Calu3 (cell line): ENCODE data around the gene DPEP1. TPM values are rescaled to one million over a fixed set of nuclear protein-coding genes. Genes with fewer than 3 reads are reported as not detected.

ENCODE experiments used
- BruUV-seq: library from RNA; stranded (reverse); fragments of 400-500 nt; replicated peaks from 2 replicates; lab custom pipeline; 2021; lab: Mats Ljungman, UMichigan
- CTCF ChIA-PET: fragments of 300-600 bp; sonication (Branson Sonifier 250); formaldehyde crosslinking; loops from one replicate; lab custom pipeline; 2022; ENCODE audit warnings: antibody characterized with exemption; lab: Charles Lee
- DNase-seq: peaks from one replicate; pipeline ENCODE4 v3.0.0; 2022
- H3K27ac Mint-ChIP-seq: one replicate; pipeline ENCODE4 v1.8.0; 2022; ENCODE audit warnings: mixed read lengths; ENCODE audit not compliant: unreplicated experiment
- H3K27me3 Mint-ChIP-seq: one replicate; pipeline ENCODE4 v1.8.0; 2022; ENCODE audit warnings: mixed read lengths; ENCODE audit not compliant: unreplicated experiment
- H3K36me3 Mint-ChIP-seq: one replicate; pipeline ENCODE4 v1.8.0; 2022; ENCODE audit warnings: mild to moderate bottlenecking, moderate library complexity, mixed read lengths; ENCODE audit not compliant: insufficient read depth, unreplicated experiment
- H3K4me1 Mint-ChIP-seq: one replicate; pipeline ENCODE4 v1.8.0; 2022; ENCODE audit warnings: mild to moderate bottlenecking, low read depth, mixed read lengths; ENCODE audit not compliant: unreplicated experiment
- H3K4me3 Mint-ChIP-seq: one replicate; pipeline ENCODE4 v1.8.0; 2022; ENCODE audit warnings: mild to moderate bottlenecking, low read depth, moderate library complexity, mixed read lengths; ENCODE audit not compliant: unreplicated experiment
- H3K9me3 Mint-ChIP-seq: one replicate; pipeline ENCODE4 v1.8.0; 2022; ENCODE audit warnings: low read depth, mixed read lengths; ENCODE audit not compliant: unreplicated experiment
- intact Hi-C: fragments of 100-400 bp; cut with micrococcal nuclease; formaldehyde crosslinking; loops from one replicate; pipeline ENCODE4 v1.10.0; 2022; ENCODE audit not compliant: unreplicated experiment
- total RNA-seq: library from RNA; stranded (reverse); gene quantifications from 2 replicates; pipeline ENCODE4 v1.2.3, GENCODE V29; 2022
- TF ChIP-seq, protein P1 (sequence below): fragments of 200-600 bp; IDR thresholded peaks from one replicate; pipeline ENCODE4 v1.8.0; 2022; ENCODE audit warnings: antibody characterized with exemption; ENCODE audit not compliant: unreplicated experiment

The DPEP1 gene
- total RNA-seq, 1 experiment from 2014 or later, result not detected

DNA sequence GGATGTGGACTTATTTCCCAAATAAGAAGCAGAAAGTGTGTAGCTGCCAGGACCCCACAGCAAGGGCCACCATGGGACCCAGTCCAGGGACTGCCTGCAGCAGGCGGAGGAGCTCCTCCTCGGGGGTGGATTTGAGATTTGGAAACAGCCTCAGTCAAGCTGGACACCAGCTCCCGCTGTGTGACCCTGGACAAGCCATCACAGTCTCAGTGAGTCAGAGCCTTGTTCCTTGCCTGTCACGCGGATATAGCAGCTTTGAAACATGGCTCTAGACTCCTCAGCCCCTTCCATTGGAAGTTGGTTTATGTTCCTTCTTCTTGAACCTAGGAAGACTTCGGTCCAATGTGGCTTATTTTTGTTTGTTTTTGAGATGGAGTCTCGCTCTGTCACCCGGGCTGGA, 12.5 kb upstream of the DPEP1 start:
- BruUV-seq, result no TSS peak
- intact Hi-C loops, result no loop called here
- peaks cover 14% of the 10 kb centered on the region for H3K4me1 Mint-ChIP-seq
- no peak for DNase-seq
- TF ChIP-seq, protein P1, sequence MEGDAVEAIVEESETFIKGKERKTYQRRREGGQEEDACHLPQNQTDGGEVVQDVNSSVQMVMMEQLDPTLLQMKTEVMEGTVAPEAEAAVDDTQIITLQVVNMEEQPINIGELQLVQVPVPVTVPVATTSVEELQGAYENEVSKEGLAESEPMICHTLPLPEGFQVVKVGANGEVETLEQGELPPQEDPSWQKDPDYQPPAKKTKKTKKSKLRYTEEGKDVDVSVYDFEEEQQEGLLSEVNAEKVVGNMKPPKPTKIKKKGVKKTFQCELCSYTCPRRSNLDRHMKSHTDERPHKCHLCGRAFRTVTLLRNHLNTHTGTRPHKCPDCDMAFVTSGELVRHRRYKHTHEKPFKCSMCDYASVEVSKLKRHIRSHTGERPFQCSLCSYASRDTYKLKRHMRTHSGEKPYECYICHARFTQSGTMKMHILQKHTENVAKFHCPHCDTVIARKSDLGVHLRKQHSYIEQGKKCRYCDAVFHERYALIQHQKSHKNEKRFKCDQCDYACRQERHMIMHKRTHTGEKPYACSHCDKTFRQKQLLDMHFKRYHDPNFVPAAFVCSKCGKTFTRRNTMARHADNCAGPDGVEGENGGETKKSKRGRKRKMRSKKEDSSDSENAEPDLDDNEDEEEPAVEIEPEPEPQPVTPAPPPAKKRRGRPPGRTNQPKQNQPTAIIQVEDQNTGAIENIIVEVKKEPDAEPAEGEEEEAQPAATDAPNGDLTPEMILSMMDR, result no peak
- no peak overlapping the region for H3K27ac Mint-ChIP-seq
- no peak overlapping the region for H3K4me3 Mint-ChIP-seq
- H3K9me3 Mint-ChIP-seq, result no peaks in the 10 kb centered on the region
- CTCF ChIA-PET, result interaction anchor here (0.6 kb wide), 1 partner anchor 10 kb away, joined by 8 read pairs; no protein-coding TSS in a partner anchor
- H3K27me3 Mint-ChIP-seq, result no peaks in the 10 kb centered on the region
- H3K36me3 Mint-ChIP-seq, result peaks cover 10% of the 10 kb centered on the region

DNA sequence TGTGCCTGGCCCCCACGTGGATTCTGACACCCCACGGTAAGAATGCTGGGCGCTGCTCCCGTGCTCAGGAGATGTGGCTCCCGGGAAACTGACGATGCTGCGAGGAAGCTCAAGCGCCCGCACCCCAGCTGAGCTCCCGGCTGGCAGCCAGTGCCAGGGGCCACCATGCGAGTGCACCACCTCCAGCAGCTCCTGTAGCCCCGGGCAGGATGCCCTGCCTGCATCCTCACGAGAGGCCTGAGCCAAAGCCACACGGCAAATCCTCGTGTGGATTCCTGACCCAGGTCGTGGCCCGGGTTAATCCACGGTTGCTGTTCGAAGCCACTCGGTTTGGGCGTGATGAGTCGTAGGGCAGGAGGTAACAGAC, 11.6 kb upstream of the DPEP1 start:
- Mint-ChIP-seq H3K9me3 (no peaks in the 10 kb centered on the region), H3K4me3 (peak overlapping the region; percentile 45), H3K4me1 (peaks cover 14% of the 10 kb centered on the region), H3K27me3 (no peaks in the 10 kb centered on the region), H3K27ac (no peak overlapping the region), H3K36me3 (peaks cover 5% of the 10 kb centered on the region)
- no TSS peak for BruUV-seq
- intact Hi-C loops, result no loop called here
- TF ChIP-seq, protein P1, result no peak
- no peak for DNase-seq
- CTCF ChIA-PET, result interaction anchor here (0.6 to 1.6 kb wide), 7 partner anchors 14 to 98 kb away, joined by 3 to 5 read pairs (median 4); no protein-coding TSS in a partner anchor

DNA sequence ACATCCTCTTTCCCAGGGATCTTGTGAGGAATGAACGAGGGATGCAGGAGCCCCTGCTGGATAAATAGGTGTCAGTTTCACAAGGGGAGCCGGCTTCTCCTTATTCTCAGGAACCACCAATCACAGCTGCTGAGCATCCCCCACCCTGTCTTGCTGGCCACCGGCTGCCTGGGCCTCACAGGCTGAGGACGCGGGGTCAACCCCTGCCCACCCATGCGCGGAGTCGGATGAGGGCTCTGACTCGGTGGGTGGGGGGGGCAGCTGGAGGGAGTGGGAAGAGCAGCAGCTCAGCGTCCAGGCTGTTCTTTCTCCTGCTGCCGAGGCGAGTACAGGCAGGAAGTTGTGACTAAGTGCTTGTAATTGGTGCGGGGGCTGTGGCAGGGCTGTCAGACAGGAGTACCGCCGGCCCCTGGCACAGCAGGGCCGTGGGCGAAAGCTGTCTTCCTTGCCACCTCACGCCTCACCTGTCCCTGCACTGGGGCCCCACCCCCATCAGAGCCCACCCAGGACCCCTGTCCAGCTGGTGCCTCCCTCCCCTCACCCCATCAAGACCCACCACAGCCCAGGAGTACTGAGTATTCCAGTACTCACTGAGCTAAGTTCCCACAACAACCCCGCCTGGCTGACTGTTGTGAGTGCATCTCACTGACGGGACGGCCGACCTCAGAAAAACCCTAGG, 11.0 kb upstream of the DPEP1 start:
- TF ChIP-seq, protein P1, result no peak
- H3K4me3 Mint-ChIP-seq, result peak overlapping the region; percentile 45
- intact Hi-C loops, result no loop called here
- H3K27ac Mint-ChIP-seq, result no peak overlapping the region
- no peaks in the 10 kb centered on the region for H3K9me3 Mint-ChIP-seq
- H3K36me3 Mint-ChIP-seq, result peaks cover 1% of the 10 kb centered on the region
- H3K27me3 Mint-ChIP-seq, result no peaks in the 10 kb centered on the region
- BruUV-seq, result no TSS peak
- CTCF ChIA-PET, result interaction anchor here (0.5 to 1.6 kb wide), 9 partner anchors 13 to 927 kb away, joined by 3 to 5 read pairs (median 4); no protein-coding TSS in a partner anchor
- peaks cover 14% of the 10 kb centered on the region for H3K4me1 Mint-ChIP-seq
- peak; percentile 67 for DNase-seq

DNA sequence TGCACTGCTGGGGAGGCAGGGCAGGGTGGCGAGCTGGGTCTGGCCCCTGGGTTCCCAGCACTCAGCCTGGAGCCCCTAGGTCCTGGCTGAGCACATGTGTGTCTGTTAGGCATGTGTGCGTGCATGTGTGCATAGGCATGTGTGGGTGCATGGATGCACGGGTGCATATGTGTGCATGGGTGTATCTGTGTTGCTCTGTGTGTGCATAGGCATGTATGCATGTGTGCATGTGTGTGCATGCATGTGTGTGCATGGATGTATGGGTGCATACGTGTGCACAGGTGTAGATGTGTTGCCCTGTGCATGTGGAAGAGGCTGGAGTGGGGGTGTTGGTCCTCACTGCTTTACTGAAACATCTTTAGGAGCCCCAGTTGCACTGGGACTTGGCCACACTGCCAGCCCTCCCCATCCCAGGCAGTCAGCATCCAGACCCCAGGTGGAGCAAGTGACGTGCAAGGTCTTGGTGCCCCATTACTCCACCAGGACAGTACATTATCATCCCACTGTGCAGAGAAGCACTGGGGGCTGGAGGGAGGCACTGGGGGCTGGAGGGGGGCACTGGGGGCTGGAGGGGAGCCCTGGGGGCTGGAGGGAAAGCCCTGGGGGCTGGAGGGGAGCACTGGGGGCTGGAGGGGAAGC, 10.4 kb upstream of the DPEP1 start:
- no peak for DNase-seq
- no TSS peak for BruUV-seq
- H3K9me3 Mint-ChIP-seq, result no peaks in the 10 kb centered on the region
- TF ChIP-seq, protein P1, result no peak
- no peak overlapping the region for H3K27ac Mint-ChIP-seq
- peak overlapping the region; percentile 45 for H3K4me3 Mint-ChIP-seq
- H3K4me1 Mint-ChIP-seq, result peaks cover 14% of the 10 kb centered on the region
- CTCF ChIA-PET, result interaction anchor here (0.5 to 1.6 kb wide), 6 partner anchors 13 to 928 kb away, joined by 3 to 4 read pairs (median 4); no protein-coding TSS in a partner anchor
- no peaks in the 10 kb centered on the region for H3K27me3 Mint-ChIP-seq
- no peaks in the 10 kb centered on the region for H3K36me3 Mint-ChIP-seq
- intact Hi-C loops, result no loop called here
